Superior temporal gyrus (tissue), 1 donor: Measurements from ENCODE around the gene SLC10A3.

Experiments
- DNase-seq: peaks from one replicate; pipeline ENCODE4 v3.0.0-alpha.2; 2016; ENCODE audit errors: extremely low spot score

The SLC10A3 gene

GRCh38 chrX:154490414-154491083 lies at the start of gene SLC10A3:
Gene SLC10A3 (minus strand): TSS chrX:154490629. CDS start chrX:154488940, 1,689 bp downstream.
- DNase-seq = peak; percentile 89

GRCh38 chrX:154539077-154539476 lies 48.6 kb upstream of the SLC10A3 start:
- DNase-seq = peak; percentile 34

GRCh38 chrX:154535892-154536291 lies 45.5 kb upstream of the SLC10A3 start:
- DNase-seq = no peak

- peak; percentile 81 for DNase-seq
These were observed 44.3 kb upstream of the SLC10A3 start for GRCh38 chrX:154534526-154535322.

GRCh38 chrX:154532690-154533089 lies 42.3 kb upstream of the SLC10A3 start:
- no peak for DNase-seq

- DNase-seq = no peak
These were observed 41.2 kb upstream of the SLC10A3 start for GRCh38 chrX:154531626-154532025.

- DNase-seq = no peak
These were observed 39.9 kb upstream of the SLC10A3 start for GRCh38 chrX:154530286-154530685.

GRCh38 chrX:154529206-154529612 lies 38.8 kb upstream of the SLC10A3 start:
- no peak for DNase-seq

- DNase-seq = peak; percentile 81
These were observed 36.7 kb upstream of the SLC10A3 start for GRCh38 chrX:154526901-154527675.

GRCh38 chrX:154525606-154526490 lies 35.4 kb upstream of the SLC10A3 start:
- DNase-seq = no peak

- DNase-seq = no peak
These were observed 29.0 kb upstream of the SLC10A3 start for GRCh38 chrX:154519389-154519788.

GRCh38 chrX:154517101-154517781 lies 26.8 kb upstream of the SLC10A3 start:
- DNase-seq = peak; percentile 11

GRCh38 chrX:154516656-154517100 lies 26.2 kb upstream of the SLC10A3 start:
- DNase-seq = peak; percentile 64

GRCh38 chrX:154515966-154516655 lies 25.7 kb upstream of the SLC10A3 start, which contains the start of gene FAM3A:
Gene FAM3A (minus strand): TSS chrX:154516232. CDS start chrX:154515772, 460 bp downstream.
- DNase-seq = peak; percentile 81

- DNase-seq = no peak
These were observed 24.9 kb upstream of the SLC10A3 start for GRCh38 chrX:154515090-154515965.

GRCh38 chrX:154513716-154514115 lies 23.3 kb upstream of the SLC10A3 start:
- DNase-seq = no peak

GRCh38 chrX:154512879-154513553 lies 22.6 kb upstream of the SLC10A3 start:
- DNase-seq = no peak

GRCh38 chrX:154511761-154512160 lies 21.3 kb upstream of the SLC10A3 start:
- no peak for DNase-seq
